NB4 (cell line): Measurements from ENCODE around the gene OR2H2.

Source experiments
- CTCF ChIP-seq: IDR thresholded peaks from one replicate; pipeline ENCODE4 v1.5.1; 2012; ENCODE audit warnings: low read depth, low read length
- MAX ChIP-seq: IDR thresholded peaks from 2 replicates; pipeline ENCODE4 v1.6.1; 2011; ENCODE audit warnings: low read depth, low read length
- POLR2A ChIP-seq: IDR thresholded peaks from 2 replicates; pipeline ENCODE4 v1.6.1; 2011; ENCODE audit warnings: mild to moderate bottlenecking; ENCODE audit not compliant: insufficient read length; ENCODE audit errors: extremely low read depth

GRCh38 chr6:29602564-29603361, 17.8 kb downstream of the OR2H2 start:
- peak; percentile 41 for TF ChIP-seq CTCF
- TF ChIP-seq POLR2A = no peak
- TF ChIP-seq MAX = no peak
